HPDE6-E6E7 (cell line): ENCODE results near the gene SEPTIN2.
"Not testable (repeated sequence)": the region's sequence is repeated elsewhere in the genome, so short reads cannot be mapped to it uniquely, and the experiment has no call there.

ENCODE experiments used
- DNase-seq: peaks from one replicate; pipeline ENCODE4 v3.0.0; 2011; ENCODE audit warnings: missing footprints; ENCODE audit errors: extremely low spot score

SEPTIN2 gene

DNA sequence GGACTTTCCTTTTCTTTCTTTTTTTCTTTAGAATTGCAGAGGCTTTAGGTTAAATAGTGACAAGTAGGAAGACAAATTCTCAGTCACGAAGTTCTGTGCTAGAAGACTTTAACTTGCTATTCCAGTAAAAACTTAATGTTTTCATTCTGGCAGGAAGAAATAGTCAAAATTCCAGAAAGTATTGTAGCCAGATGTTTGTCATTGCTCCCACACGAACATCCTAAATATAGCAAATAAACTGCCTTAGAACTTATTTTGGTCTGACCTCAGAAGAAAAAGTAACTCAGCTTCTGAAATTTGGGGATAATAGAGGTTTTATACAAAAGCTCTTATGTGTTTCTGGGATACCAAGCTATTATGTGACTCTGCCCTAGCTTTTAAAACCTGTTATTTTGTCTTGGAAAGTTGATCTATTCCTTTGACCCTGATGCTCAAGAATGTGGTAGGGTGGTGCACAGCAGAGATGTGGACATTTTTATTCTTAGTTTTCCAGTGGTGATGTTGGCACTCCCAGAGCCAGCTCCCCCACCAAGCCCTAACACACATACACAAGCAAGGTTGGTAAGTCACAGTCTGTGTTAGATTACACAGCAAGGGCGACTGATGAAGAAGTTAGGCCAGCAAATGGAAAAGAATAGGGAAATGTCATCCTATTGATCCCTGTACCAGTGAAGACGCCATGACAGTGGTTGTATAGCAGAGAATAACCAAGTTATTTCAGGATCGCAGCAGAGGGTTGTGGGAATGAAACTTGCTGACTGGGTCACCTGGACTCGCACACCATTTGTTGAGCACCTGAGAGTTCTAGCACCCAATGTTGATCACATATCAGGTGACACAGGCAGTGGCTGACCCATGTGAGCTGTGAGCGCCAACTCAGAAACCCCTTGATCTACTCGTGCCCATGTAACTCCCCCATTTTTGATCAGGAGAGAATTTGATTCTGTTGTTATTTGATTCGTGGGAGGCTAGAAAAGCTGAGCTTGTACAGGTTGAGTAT lies 64.1 kb downstream of the SEPTIN2 start:
- DNase-seq = no peak

GRCh38 chr2:241381872-241382271 lies 66.1 kb downstream of the SEPTIN2 start:
- DNase-seq = no peak

- DNase-seq = not testable (repeated sequence)
Measured at GRCh38 chr2:241385450-241385849, 69.7 kb downstream of the SEPTIN2 start.

GRCh38 chr2:241386519-241386918 lies 70.8 kb downstream of the SEPTIN2 start:
- no peak for DNase-seq

GRCh38 chr2:241389697-241390096 lies 74.0 kb downstream of the SEPTIN2 start:
- DNase-seq = no peak

- DNase-seq = peak; percentile 84
Measured at GRCh38 chr2:241390301-241391206, 74.8 kb downstream of the SEPTIN2 start.

DNA sequence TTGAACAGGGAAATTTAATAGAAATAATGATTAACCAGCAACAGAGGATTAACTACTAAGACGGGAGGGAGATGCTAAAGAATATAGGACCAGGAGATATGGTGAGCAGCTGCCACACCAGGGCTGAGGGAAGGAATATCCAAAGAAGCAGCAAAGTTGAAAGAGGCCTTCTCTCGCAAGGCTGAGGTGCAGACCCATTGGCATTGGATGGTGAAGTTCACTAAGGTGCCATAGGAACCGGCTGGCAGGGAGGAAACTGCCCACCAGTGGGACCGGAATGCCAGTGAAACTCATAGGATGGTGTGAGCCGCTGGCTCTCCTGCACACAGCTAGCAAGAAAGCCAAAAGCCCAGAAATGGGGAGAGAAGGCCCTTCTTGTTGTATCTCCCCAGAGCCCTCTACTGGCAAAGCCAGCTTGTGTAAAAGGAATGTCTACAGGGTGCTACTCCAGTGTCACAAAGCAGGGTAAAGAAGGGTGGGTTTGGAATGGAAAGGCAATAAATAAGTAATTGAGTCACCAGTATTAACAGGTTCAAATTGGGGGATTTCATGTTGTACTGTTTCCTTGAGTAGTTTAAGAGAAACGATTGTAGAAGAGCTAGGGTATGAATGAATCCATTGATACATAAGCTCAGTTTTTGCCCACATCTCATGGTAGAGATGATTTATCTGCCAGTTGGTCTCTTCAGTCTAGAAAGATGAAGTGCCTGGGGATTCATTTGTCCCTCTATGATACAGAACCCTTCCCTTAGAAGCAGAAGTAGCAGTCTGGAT lies 76.4 kb downstream of the SEPTIN2 start:
- no peak for DNase-seq

GRCh38 chr2:241392753-241393152 lies 77.0 kb downstream of the SEPTIN2 start:
- not testable (repeated sequence) for DNase-seq

DNA sequence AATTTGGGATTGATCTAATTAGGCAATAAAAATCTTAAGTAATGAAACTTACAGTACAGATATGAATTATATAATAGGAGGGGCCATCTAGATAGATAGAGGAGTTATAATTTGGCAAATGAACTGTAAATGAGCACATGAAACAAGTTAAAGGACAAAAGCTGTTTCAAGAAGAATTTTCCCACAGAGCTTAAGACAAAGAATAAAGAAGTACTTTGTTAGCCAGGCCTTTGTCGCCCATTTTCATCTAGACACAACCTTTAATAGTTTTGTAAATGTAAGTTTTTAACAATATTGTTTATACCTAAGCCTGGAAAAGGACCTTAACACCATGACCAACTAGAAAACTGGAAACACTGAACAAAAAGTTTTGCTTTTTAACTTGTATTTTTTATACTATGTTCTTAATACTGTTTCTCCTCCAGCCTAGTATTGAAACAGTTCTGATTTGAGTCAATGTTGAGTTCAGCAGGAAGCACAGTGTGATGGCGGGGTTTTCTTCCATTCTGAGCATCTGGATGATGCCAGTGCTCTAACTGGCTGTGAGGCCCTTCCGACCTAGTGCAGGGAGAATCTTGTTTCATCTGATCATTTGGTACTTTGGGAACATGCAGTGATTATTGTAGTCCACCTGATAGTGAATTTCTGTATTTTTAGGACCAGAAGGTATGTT lies 77.9 kb downstream of the SEPTIN2 start:
- DNase-seq = no peak

GRCh38 chr2:241396809-241397208 lies 81.1 kb downstream of the SEPTIN2 start:
- DNase-seq = not testable (repeated sequence)

- DNase-seq = no peak
Measured at GRCh38 chr2:241399941-241400922, 84.5 kb downstream of the SEPTIN2 start.
